HuH-7.5 (cell line): ENCODE measurements around the gene SMIM17.

Source experiments
- DNase-seq: peaks from one replicate; pipeline ENCODE4 v3.0.0; 2011; ENCODE audit warnings: low spot score

Gene SMIM17

DNA sequence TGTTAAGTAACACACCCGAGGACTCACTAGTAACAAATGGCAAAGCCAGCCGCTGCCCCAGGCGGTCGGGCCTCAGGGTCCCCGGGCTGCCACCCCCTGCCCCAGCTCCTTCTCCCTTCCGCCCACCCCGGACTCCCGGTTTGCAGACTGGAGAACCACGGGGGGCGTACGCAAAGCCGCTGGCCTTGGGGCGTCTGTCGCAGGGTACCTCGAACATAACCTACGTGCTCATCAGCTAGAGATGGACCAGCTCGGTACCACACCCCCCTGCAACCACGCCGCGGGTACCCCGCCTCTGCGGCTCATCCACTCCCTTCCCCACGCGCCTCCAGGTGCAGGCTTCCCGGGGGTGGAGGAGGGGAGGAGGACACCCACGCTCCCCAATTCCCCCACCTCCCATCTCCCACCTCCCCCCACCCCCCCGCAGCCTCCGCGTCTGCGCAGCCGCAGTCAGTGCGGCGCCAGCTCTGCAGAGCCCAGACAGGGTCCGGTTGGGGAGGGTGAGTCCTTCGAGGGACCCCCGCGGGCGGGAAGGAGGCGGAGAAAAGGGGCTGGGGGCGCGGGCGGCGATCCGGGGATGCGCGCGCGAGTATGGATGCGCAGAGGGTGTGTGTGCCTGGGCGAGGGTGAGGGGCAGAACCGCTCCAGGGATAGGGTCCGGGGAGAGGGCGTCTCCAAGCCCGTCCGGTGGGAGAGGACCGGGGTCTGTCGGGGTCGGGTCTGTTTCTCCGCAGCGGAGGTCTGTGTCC, at the start of gene SMIM17:
Gene SMIM17 (plus strand): TSS at position 449 of the 749 bp plus-strand sequence. CDS start 2,509 bp downstream, outside the sequence.
- DNase-seq = no peak

DNA sequence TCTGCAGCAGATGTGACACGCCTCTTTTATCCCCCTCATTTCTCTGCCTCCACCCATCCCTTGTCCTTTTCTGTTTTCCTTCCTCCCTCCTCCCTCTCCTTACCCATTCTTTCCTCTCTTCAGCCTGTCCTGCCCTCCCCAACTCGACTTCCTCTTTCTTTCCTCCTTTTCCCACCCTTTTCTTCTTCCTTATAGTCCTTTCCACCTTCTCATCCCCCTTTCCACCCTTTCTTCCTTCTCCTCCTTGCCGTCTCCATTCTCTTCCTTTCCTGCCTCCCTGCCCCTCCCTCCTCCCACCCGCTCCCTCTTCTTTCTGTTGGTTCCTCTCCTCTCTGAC, 48.5 kb upstream of the SMIM17 start:
- no peak for DNase-seq

DNA sequence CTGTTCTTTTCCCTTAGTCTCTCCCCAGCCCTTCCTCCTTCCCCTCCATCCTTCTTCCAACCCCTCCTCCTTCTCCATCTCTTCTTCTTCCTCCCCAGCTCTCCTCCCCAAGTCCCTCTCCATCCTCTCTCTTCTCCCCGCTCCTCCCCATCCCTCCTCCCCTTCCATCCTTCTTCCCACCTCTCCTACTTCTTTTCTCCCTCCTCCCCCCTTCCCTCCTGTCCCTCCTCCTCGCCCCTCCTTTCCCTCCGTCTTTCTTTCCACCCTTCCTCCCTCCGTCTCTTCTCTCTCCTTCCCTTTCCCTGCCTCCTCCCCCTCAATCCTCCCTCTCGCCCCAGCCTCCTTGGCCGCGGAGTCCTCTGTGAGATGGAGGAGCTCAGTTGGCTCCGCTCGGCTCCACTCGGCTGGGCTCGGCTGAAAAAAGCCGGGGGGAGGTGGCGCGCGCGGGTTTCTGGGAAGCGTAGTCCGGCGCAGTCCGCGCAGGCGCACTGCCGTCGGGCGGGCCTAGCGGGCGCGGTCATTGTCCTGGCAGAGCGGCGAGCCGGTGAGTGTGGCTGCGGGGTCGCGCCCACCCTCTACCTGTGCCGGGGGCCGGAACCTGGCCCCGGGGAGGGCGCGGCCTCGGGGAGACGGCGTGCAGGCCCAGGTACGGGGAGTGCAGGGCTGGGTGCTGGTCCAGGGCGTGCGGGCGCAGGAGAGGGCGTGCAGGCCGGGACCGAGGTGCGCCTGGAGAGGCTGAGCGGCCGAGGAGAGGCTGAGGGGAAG, 48.0 kb upstream of the SMIM17 start, which contains the start of gene ZNF71:
Gene ZNF71 (plus strand): TSS at position 520 of the 765 bp plus-strand sequence. CDS start 6,257 bp downstream, outside the sequence.
- peak; percentile 92 for DNase-seq

DNA sequence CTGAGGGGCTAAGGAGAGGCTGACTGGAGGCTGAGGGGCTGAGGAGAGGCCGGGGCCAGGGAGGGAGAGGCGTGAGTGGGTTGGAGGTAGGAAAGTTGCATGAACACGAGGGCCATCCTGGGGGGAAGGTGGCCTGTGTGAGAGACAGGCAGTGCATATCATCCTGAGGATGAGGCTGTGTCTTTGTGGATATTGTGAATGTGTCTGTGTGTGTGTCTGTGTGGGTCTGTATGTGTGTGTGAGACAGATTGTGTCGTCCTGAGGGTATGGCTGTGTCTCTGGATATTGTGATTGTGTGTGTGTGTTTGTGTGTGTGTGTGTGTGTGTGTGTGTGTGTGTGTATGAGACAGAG, 47.4 kb upstream of the SMIM17 start:
- DNase-seq = no peak

DNA sequence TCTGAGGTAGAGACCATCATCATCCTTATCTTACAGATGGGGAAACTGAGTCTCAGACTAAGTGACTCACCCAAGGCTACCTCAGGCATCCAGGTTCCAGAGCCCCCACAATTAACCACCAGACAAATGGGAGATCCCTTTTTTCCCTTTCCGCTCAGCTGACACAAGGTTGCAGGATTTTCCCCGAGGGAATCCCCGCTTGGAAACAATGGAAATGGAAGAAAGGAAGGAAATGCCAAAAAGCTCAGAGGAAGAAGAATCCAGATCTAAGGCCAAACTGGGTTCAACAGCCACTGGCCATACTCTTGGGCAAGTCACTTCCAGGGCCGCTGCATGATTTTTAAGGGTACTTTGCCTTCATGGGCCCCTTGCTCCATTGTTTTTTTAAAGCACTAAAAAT, 46.3 kb upstream of the SMIM17 start:
- DNase-seq = no peak

DNA sequence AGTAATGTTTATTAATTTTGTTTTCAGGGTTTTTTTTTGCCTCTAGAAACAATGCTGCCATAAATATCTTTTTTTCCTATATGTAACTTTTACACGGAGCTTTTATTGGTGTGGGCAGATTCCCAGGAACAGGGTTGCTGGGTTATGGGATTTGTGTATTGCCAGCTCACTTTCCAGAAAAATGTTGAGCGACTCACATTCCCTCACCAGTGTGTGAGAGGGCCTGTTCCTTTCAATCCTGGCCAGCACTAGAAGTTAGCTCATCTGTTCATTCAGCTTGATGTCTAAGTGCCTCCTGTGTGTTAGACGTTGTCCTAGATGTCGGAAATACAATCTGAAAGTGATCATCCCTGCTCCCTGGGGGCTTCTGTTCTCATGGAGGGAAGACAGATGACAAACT, 45.3 kb upstream of the SMIM17 start:
- no peak for DNase-seq

DNA sequence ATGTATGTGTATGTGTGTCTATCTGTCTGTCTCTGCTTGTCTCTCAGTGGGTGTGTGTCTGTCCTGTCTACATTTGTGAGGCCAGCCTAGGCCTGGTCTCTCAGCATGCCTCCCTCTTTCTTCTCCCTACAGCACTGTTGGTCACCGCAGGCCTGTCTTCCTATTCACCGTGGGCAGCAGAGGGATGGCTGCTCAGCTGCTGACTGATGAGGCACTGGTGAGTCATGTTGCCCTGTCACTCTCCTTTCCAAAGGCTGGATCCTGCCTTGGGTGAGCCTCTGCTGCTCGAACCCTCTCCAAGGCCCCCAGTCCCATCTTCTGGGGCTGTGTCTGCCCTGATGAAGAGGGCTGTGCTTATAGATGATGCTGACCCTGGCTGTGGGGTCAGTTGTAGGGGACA, 41.6 kb upstream of the SMIM17 start:
- DNase-seq = no peak

DNA sequence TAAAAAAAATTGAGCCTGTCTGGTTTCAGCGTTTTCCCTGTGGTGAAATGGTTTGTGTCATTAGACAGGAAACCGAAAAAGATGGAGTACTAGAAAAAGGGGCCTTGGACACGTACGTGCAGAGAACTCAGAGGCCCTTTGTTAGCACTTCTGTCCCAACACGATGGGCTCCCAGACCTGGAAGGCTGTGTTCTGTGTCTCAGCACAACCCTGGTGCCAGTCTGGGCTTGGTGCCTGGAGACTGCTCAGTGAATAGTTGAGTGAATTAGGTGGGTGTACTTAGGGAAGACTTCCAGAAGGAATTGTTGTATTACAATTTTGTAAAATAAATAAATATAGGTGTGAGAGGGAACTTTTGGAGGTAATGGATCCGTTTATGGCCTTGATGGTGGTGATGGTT, 39.1 kb upstream of the SMIM17 start:
- no peak for DNase-seq

DNA sequence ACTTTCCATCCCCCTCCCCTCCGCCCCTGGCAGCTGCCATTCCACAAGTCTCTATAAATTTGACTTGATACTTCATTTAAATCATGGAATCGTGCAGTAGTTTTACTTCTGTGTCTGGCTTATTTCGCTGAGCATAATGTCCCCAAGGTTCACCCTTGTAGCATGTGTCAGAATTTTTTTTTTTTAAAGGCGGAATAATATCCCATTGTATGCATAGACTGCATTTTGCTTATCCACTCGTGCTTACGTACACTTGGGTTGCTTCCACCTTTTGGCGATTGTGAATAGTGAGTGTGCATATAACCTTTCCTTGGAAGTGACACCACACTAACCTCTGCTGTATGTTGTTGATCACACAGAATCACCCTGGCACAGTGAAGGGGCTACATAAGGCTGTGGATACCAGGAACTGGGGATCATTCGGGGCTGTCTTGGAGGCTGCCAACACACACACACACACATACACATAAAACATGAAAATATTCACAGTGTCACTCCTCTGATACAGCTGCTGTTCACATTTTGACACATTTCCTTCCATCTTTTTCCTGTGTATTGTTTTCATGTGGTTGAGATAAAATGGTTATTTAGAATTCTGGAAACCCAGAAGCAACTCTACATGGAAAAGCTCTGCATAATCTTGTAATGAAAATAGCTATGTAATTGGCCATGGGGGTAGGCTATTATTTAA, 34.5 kb upstream of the SMIM17 start:
- no peak for DNase-seq

DNA sequence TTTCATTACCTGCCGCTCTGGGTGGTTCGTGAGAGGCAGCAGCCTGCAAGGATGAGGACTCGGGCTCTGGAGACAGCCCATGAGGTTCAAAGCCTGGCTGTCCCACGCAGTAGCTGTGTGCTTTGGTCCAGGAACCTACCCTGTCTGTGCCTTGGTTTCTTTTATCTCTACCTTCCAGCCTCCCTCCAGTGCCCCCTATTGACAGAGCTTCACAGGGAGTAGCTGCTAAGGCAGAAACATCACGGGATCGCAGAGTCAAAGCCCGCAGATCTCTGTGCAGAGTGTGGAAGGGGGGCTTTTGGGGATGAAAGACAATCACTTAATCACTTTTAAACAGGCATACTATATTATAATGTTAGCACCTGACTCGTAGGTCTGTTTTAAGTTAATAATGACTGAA, 31.7 kb upstream of the SMIM17 start:
- DNase-seq = no peak

DNA sequence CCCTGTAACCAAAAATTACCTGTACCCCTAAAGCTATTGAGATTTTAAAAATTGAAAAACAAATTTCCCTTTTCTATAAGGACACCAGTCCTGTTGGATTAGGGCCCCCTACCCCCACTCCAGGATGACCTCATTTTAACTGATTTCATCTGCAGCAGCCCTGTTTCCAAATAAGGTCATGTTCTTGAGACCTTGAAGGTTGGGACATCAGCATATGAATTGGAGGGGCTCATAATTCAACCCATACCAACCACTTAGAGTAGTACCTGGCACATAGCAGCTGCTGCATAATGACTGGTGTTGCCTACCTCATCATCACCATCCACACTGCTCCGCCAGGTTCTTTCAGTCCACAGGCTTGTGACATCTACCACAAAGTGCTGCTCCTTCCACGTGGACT, 30.2 kb upstream of the SMIM17 start:
- DNase-seq = no peak

DNA sequence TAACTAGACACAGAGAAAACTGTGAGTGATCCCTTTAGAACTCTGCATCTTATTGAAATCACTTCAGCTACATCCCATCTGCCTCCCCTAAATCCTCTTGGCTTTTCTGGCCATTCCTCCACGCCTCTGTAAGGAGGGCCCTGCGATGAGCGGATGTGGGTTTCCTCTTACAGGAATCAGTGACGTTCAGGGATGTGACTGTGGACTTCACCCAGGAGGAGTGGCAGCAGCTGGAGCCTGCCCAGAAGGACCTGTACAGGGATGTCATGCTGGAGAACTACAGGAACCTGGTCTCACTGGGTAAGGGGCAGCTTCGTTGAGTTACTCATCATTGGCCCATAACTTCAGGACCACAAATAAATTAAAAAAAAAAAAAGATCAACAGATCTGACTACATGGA, 29.3 kb upstream of the SMIM17 start:
- DNase-seq = no peak

DNA sequence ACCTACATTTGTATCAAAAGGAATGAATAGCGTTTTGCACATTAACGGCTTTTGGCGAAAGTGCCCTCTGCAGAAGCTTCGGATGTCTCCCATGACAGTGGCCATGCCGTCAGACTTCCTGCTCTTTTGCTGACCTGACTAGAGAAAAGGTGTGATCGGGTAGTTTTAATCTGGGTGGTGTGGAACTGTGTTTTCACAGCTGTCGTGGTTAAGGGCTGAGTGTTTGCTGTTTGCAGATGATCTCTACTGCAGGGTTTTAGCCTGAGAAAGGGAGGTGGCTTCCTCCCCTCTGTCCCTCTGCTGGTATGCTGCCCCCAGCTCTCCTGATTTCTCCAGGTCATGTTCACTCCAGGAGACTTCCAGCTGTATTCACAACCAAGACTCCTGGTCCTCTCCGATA, 25.4 kb upstream of the SMIM17 start:
- DNase-seq = no peak

DNA sequence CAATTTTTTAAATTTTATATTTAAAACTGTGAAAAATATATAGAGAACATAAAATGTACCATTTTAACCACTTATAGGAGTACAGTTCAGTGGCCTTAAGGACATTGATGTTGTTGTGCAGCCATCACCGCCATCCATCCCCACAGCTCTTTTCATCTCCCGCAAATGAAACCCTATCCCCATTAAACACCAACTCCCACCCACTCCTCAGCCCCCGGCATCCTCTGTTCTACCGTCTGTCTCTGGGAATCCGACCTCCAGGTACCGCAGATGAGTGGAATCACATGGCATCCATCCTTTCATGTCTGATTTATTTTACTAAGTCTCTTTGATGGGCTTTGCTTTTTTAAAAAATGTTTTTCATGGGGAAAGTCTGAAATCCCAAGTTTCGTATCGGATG, 23.8 kb upstream of the SMIM17 start:
- no peak for DNase-seq

DNA sequence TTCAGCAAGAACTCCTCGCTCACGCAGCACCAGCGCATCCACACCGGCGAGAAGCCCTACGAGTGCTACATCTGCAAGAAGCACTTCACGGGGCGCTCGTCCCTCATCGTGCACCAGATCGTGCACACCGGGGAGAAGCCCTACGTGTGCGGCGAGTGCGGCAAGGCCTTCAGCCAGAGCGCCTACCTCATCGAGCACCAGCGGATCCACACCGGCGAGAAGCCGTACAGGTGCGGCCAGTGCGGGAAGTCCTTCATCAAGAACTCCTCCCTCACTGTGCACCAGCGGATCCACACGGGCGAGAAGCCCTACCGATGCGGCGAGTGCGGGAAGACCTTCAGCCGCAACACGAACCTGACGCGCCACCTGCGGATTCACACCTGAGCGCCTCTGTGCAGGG, 20.6 kb upstream of the SMIM17 start:
- DNase-seq = no peak

DNA sequence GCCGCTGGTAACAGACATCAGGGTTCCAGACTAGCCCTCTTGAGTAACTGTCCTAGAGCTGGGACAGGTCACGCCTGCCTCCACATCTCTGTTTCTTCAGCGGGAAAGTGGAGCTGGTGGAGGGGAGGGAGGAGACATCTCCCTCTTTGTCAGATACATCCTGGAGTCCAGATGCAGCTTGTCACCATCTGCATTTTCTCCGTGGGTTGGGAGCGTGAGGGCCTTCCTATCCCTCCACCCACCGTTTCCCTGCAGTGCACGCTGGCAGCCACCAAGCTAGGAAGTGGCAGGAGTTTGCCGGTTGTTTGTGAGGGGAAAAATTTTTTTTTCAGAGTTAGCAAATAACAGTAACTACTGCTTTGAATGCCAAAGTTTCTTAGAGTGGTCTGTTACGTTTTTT, 20.0 kb upstream of the SMIM17 start:
- no peak for DNase-seq

DNA sequence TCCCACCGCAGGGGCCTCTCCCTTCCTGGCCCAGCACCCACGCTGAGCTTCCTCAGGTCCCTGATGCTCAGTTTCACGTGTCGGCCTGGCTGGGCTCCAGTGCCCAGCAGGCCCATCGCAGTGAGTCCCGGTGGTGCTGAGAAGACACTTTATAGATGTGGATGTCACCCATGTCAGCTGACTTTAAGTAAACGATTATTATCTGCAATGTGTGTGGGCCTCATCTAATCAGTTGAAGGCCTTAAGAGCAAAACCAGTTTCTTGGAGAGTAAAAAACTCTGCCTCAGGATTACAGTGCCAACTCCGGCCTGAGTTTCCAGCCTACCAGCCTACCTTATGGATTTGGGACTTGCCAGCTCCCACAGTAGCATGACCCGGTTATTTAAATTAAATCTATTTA, 17.3 kb upstream of the SMIM17 start:
- no peak for DNase-seq

DNA sequence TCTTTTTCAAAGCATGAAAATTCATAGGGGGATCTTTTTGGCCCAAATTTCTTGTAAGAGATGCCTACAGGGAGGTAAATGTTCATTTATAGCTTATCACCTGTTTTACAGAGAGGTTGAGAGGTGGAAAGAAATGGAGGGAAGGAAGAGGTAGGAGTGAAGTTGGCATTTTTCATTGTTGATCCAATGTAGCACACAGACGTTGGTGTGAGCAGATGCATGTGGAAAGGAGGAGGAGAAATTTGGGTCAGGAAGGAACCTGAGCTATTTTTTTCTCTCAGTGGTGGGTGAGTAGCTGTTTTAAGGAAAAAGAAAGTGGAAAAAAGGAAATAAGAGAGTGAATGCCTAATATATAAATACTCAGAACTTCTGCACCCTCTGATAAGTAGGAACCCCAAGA, 9.9 kb upstream of the SMIM17 start:
- DNase-seq = no peak

DNA sequence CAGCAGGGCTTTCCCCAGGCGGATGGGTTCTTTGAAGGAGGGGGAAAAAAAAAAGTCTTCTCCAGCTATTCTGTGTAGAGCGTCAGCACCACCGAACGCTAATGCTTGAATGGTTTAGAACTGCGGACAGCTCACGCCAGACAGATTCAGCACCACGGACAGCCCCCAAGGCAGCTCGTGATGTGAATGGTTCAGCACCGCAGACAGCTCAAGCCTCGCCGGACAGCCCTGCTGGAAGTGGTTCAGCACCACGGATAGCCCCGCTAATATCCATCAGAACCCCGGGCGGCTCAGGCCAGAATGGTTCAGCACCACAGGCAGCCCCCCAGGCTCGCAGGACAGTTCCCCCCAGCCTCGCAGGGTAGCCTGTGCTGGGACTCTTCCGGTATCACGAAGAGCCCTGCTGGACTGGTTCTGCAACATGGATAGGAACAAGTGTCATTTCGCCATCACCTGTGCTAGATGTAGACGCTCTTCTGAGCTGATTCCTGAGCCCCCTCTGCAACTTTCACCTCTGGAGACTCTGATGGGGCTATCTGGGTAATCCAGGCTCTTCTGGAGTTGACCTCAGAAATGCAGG, 4.9 kb upstream of the SMIM17 start:
- DNase-seq = peak; percentile 87

DNA sequence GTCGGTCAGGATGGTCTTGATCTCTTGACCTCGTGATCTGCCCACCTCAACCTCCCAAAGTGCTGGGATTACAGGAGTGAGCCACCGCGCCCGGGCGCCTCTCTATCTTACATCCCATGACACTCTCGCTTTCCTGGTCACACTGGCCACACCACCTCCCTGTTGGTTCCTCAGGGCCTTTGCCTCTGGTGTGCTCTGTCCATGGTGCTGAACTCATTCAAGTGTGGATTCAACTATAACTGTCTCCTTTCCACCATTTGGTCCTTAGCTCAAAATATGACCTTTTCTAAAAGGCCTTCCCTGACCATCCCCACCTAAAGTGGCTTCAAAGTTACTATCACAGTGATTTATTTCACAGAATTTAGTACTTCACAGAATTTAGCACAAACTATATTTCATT, 3.7 kb upstream of the SMIM17 start:
- DNase-seq = no peak

DNA sequence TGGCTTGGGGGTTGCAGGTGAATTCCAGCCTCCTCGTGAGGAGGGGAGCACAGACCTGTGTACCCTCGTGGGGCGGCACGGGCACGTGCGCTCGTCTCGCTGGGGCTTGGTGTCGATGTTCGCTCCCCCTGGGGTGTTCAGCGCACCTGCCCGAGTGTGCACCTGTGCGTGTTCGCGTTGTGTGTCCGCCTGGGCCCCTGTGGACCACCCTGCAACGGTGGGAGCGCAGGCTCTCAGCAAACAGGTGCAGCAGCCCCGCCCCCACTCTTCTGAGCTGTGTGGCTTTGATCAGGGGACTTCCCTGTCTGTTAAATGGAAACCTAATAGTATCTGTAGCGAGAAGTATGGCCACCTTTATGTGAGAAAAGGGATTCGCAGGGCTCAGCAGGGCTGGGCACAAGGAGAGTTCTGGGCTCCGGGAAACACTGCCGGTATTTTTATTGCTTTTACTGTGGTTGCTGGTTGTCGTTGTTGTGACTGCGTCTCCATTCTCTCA, 549 bp downstream of the SMIM17 start:
- no peak for DNase-seq

DNA sequence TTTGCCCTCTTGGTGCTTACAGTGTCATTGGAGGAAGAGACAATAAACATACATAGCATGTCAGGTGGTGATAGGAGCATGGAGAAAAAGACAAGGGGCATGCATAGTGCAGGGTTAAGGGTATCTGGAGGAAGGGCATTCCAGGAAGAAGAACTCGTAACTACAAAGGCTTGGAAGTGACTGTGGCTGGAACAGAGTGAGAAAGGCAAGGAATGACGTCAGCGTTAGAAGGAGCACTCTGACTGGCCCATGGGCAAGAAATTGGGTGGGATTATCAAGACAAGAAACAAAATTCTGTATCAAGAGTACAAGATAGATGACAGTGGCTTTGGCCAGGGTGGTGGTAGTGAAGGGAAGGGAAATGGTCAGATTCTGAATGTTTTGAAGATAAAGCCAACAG, 11.2 kb downstream of the SMIM17 start:
- no peak for DNase-seq
